GM12892 (cell line): ENCODE data around the gene CYTH1.

Experiments used
- DNase-seq: peaks from one replicate; pipeline ENCODE4 v3.0.0; 2011; ENCODE audit not compliant: insufficient read length
- FAIRE-seq: peaks from 2 replicates; lab custom pipeline; 2011; peaks lifted over from hg19 to GRCh38; lab: Jason Lieb, UNC
- POLR2A ChIP-seq: IDR thresholded peaks from 2 replicates; pipeline ENCODE4 v1.6.1; 2011; ENCODE audit warnings: low read depth, low read length, control low read depth
- POLR2AphosphoS5 ChIP-seq: IDR thresholded peaks from 2 replicates; pipeline ENCODE4 v1.6.1; 2011; ENCODE audit warnings: low read depth, low read length, control low read depth
- TAF1 ChIP-seq: IDR thresholded peaks from 2 replicates; pipeline ENCODE4 v1.6.1; 2011; ENCODE audit warnings: low read depth, mild to moderate bottlenecking, control low read depth, low read length, borderline replicate concordance

Gene CYTH1

DNA sequence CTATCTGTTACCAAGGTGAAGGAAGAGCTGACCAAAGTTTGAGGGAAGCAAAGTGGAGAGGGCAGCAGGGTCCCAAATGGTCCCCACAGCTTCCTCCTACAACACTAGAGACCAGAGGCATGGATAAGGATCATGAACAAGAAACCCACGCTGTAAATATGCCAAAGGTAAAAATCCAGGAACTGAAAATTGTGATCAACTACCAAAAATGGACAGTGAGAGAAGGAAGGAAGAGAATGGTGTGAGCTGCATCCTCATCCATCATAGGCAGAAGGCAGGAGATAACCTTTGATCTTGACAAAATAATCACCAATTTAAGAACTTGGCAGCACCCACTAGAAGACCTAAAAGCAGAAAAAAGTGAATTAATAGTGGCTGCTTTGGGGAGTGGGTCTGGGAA is 66.2 kb downstream of the CYTH1 start:
- no peak for DNase-seq
- no peak for TF ChIP-seq TAF1
- no peak for TF ChIP-seq POLR2AphosphoS5
- no peak for TF ChIP-seq POLR2A
- no peak for FAIRE-seq

- no peak for DNase-seq
- TF ChIP-seq TAF1 (no peak), POLR2AphosphoS5 (0 out of 2 replicates have a peak, but pooled peaks have one; percentile 15)
- FAIRE-seq, result peak; percentile 70
These were observed 66.9 kb downstream of the CYTH1 start for GRCh38 chr17:78715000-78715771.

DNA sequence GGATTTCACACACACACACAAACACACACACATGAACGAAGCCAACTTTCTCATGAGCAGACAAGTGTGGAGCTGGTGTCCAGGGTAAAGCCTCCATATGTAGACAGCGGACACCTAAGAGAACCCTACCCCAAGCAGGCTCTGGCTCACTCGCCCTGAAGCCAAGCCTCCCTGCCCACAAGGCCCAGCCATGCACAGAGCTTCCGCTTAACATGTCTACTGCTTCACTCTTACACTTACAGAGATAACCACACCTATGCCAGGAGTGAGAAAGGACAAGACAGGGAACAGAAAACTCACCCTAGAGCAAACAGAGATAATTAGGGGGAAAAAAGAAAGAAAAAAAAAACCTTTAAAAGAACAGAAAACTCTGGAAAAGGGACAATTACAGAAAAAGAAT is 67.5 kb downstream of the CYTH1 start:
- TF ChIP-seq POLR2A, result no peak; the same call in 1 of the 2 replicates
- no peak for TF ChIP-seq TAF1
- TF ChIP-seq POLR2AphosphoS5, result peak; percentile 66
- FAIRE-seq (peak; percentile 85), DNase-seq (no peak)

GRCh38 chr17:78712043-78712442 is 70.0 kb downstream of the CYTH1 start:
- TF ChIP-seq POLR2A, result no peak
- TF ChIP-seq TAF1, result no peak
- TF ChIP-seq POLR2AphosphoS5, result no peak
- DNase-seq (no peak), FAIRE-seq (no peak)

GRCh38 chr17:78710607-78711006 is 71.5 kb downstream of the CYTH1 start:
- TF ChIP-seq POLR2AphosphoS5 (no peak; the same call in 1 of the 2 replicates), TAF1 (no peak), POLR2A (peak; percentile 57)
- DNase-seq (no peak), FAIRE-seq (no peak)

DNA sequence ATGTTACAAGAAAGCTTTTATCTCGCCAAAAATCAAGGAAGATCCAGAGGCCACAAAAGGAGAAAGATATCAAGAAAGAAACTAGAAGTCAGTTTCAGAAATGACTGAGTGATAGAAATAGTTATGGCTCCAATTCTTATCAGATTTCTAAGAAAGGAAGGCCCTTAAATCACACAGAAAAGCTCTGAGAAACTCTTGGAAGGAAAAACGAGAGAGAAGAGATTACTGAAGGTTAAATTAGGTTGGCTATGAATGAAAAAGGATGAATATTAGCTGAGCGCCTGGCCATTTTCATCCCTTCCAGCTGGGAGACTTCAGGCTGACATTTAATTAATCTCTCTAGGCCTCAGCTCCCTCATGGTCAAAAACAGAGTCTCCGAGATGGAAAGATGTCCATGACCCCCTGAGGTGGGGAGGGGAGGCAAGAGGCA is 72.3 kb downstream of the CYTH1 start:
- TF ChIP-seq POLR2AphosphoS5 (no peak), TAF1 (no peak), POLR2A (no peak)
- DNase-seq (no peak), FAIRE-seq (no peak)

- FAIRE-seq (peak; percentile 95), DNase-seq (no peak)
- TF ChIP-seq POLR2AphosphoS5 (peak; percentile 95), TAF1 (peak; percentile 78), POLR2A (peak; percentile 84)
These were observed 72.9 kb downstream of the CYTH1 start for GRCh38 chr17:78709119-78709681.

- no peak for TF ChIP-seq TAF1
- TF ChIP-seq POLR2A, result no peak
- no peak; the same call in 1 of the 2 replicates for TF ChIP-seq POLR2AphosphoS5
- FAIRE-seq (peak; percentile 86), DNase-seq (peak; percentile 41)
These were observed 73.5 kb downstream of the CYTH1 start for GRCh38 chr17:78708510-78708973.

- FAIRE-seq (no peak), DNase-seq (no peak)
- TF ChIP-seq POLR2A (no peak), POLR2AphosphoS5 (no peak), TAF1 (no peak)
These were observed 74.2 kb downstream of the CYTH1 start for GRCh38 chr17:78707923-78708322.

DNA sequence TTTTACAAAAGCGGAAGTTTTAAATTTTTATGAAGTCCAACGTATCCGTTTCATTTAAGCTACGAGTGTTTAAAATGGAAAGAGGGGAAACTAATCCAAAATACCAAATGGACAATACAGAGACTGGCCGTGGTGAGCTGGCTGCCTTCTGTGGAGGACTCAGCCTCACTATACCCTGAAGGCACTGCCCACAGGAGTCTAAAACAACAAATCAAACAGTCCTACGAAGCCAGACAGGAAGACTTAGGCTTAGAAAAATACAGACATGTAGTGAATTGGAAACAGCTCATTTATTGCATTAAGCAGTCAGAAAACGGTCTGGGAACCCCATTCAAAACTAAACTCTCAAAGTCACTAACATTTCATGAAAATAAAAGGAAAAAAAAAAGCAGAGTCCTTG is 75.1 kb downstream of the CYTH1 start:
- TF ChIP-seq POLR2AphosphoS5 (no peak), POLR2A (peak; percentile 18; the same call in 1 of the 2 replicates)
- no peak for FAIRE-seq
- DNase-seq, result no peak

- FAIRE-seq, result peak; percentile 94
These were observed 75.7 kb downstream of the CYTH1 start for GRCh38 chr17:78706271-78706915.

More at GRCh38 chr17:78706271-78706915, 75.7 kb downstream of the CYTH1 start:
- no peak for TF ChIP-seq TAF1
- TF ChIP-seq POLR2A, result peak; percentile 67; the same call in 1 of the 2 replicates
- peak; percentile 77 for TF ChIP-seq POLR2AphosphoS5
- DNase-seq, result peak; percentile 43
